Measurements from ENCODE around the gene TLE4.

DNA sequence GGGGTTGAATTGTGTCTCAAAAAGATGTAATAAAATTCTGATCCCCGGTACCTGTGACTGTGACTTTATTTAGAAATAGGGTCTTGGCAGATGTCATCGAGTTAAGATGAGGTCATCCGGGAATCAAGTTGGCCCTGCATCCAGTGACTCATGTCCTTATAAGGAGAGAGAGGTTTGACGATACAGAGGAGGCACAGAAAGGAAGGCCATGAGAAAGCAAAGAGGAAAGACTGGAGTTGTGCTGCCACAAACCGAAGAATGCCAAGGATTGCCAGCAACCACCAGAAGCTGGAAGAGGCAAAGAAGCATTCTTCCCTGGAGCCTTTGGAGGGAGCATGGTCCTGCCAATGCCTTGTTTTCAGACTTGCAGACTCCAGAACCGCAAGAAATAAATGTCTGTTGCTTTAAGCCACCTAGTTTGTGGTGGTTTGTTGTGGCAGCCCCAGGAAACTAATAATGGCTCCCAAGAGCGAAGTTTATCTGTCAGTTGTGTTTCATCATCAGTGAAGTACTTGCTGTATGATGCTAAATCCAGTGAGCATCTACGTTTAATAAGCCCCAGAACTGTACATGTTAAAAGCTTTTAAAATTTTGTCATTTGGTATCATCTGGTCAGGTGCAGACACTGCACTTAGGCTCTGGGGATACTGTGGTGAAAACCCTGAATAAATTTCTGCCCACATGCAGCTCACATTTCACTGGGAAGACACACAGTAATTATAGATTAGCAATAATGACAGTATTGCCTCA is 114.8 kb downstream of the TLE4 start:
- TF ChIP-seq, protein P1, sequence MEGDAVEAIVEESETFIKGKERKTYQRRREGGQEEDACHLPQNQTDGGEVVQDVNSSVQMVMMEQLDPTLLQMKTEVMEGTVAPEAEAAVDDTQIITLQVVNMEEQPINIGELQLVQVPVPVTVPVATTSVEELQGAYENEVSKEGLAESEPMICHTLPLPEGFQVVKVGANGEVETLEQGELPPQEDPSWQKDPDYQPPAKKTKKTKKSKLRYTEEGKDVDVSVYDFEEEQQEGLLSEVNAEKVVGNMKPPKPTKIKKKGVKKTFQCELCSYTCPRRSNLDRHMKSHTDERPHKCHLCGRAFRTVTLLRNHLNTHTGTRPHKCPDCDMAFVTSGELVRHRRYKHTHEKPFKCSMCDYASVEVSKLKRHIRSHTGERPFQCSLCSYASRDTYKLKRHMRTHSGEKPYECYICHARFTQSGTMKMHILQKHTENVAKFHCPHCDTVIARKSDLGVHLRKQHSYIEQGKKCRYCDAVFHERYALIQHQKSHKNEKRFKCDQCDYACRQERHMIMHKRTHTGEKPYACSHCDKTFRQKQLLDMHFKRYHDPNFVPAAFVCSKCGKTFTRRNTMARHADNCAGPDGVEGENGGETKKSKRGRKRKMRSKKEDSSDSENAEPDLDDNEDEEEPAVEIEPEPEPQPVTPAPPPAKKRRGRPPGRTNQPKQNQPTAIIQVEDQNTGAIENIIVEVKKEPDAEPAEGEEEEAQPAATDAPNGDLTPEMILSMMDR (IDR thresholded peaks at IDR 0.05): no peak
- TF ChIP-seq POLR2A (IDR thresholded peaks at IDR 0.05): no peak
- peak; percentile 55 for TF ChIP-seq POLR2AphosphoS5 (IDR thresholded peaks at IDR 0.05)
- no peak for TF ChIP-seq EP300 (IDR thresholded peaks at IDR 0.05)
